ENCODE results near the gene HOXA13. TPM values are rescaled to one million over a fixed set of nuclear protein-coding genes. Genes with fewer than 3 reads are reported as not detected.

The HOXA13 gene
- total and polyA plus RNA-seq, 2 experiments from 2014 or later, result not detected

DNA sequence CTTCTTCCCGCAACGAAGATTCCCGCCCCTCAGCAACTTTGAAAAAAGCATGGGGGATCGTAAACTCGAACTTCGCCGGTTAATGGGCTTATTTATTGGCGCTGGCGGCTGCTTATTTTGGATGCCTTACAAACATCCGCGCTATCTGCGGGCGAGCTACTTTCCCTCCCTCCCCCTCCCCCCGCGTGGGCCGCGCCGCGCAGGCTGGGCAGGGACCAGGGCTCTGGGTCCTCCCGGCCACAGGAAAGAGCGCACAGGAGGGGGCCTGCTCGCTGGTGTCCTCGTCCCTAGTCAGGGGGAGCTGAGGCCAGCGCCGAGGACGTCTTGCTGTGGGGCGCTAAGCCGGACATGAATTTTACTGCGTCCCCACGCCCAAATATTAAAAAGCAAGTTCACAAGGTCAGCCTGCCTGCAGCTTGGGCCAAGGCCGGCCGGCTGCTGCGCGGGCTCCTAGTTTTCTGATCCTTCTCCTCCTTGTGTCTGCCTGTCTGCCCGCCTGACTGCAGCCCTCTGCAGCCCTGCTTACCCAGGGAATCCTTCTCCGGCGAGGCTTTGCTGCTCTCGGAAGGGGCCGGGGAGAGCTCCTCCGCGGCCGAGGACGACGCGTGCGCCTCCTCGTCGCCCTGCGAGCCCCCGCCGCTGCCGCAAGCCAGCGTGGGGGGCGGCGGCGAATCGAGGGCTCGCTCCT is 26.9 kb downstream of the HOXA13 start:
- H3K4me1 Mint-ChIP-seq, result peaks cover 15% of the 10 kb centered on the region; the same call in 2 of the 3 replicates
- H4K20me1 ChIP-seq (replicated peaks; ENCODE audit: insufficient read depth), result peaks cover 46% of the 10 kb centered on the region
- peaks cover 51% of the 10 kb centered on the region for H3F3A ChIP-seq (replicated peaks; ENCODE audit: low read depth)
- no peak overlapping the region for H3K27ac Mint-ChIP-seq
- ATAC-seq (peak; percentile 2; the same call in 2 of the 3 replicates), DNase-seq (ENCODE audit: low spot score) (peak; percentile 48)
- no peak overlapping the region for H3K4me3 Mint-ChIP-seq
- H3K27me3 Mint-ChIP-seq (ENCODE audit: insufficient read depth, low read depth, poor library complexity), result peaks cover 95% of the 10 kb centered on the region
- no peaks in the 10 kb centered on the region for H3K36me3 ChIP-seq (ENCODE audit: insufficient read depth)
- H3K4me1 ChIP-seq (ENCODE audit: insufficient read depth), result peaks cover 29% of the 10 kb centered on the region
- TF ChIP-seq EZH2 (IDR thresholded peaks at IDR 0.05; ENCODE audit: low read depth, unreplicated experiment) (peak; percentile 72), ZNF331 (CRISPR knock-in tag; IDR thresholded peaks at IDR 0.05; ENCODE audit: low read depth) (no peak)
- H3K27me3 ChIP-seq (ENCODE audit: insufficient read depth), result peaks cover 100% of the 10 kb centered on the region
- no peaks in the 10 kb centered on the region; the same call in 2 of the 3 replicates for H3K36me3 Mint-ChIP-seq (ENCODE audit: low read depth)
- H3K27ac ChIP-seq (ENCODE audit: low read depth), result no peak overlapping the region
- H3K79me2 ChIP-seq (replicated peaks; ENCODE audit: insufficient read depth), result no peaks in the 10 kb centered on the region
- peak overlapping the region; percentile 43; the same call in 1 of the 2 replicates for H3K4me3 ChIP-seq
- H3K9me2 ChIP-seq (ENCODE audit: insufficient read depth), result no peaks in the 10 kb centered on the region
- peak overlapping the region; percentile 70; the same call in 1 of the 2 replicates for H3K4me2 ChIP-seq
- peaks cover 11% of the 10 kb centered on the region; the same call in 2 of the 3 replicates for H3K9me3 Mint-ChIP-seq
- H2AFZ ChIP-seq, result no peak overlapping the region

DNA sequence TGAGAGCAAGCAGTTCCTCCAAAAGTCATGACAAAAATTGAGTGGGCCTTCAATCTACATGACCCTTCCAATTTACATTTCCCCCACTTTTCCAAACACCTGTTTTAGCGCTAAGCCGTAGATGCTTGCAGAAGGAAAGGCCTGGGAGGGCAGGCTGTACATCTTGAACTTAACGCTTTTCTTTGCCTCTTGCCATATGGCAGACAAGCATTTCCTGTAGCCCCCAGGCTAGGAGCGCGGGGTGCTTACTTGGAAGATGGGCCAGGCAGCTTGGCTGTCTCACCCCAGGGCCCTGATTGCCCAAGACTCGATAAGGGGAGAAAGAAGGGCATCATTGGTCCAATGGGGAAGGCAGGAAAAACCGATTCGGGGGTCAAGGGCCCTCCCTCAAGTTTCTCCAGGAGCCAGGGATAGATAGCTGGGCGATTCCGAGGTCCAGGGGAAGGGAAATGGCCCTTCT is 27.5 kb downstream of the HOXA13 start:
- DNase-seq (ENCODE audit: low spot score) (no peak), ATAC-seq (no peak)
- no peak overlapping the region for H2AFZ ChIP-seq
- H3K4me2 ChIP-seq, result no peak overlapping the region; the same call in 1 of the 2 replicates
- H3K27me3 ChIP-seq (ENCODE audit: insufficient read depth), result peaks cover 100% of the 10 kb centered on the region
- peaks cover 50% of the 10 kb centered on the region for H3F3A ChIP-seq (replicated peaks; ENCODE audit: low read depth)
- H3K27ac ChIP-seq (ENCODE audit: low read depth), result no peak overlapping the region
- peaks cover 11% of the 10 kb centered on the region; the same call in 2 of the 3 replicates for H3K9me3 Mint-ChIP-seq
- TF ChIP-seq EZH2phosphoT487 (IDR thresholded peaks at IDR 0.05; ENCODE audit: unreplicated experiment) (peak; percentile 58), EZH2 (IDR thresholded peaks at IDR 0.05; ENCODE audit: low read depth, unreplicated experiment) (peak; percentile 70), NANOG (IDR thresholded peaks at IDR 0.05; ENCODE audit: borderline replicate concordance) (no peak)
- no peaks in the 10 kb centered on the region; the same call in 2 of the 3 replicates for H3K36me3 Mint-ChIP-seq (ENCODE audit: low read depth)
- no peaks in the 10 kb centered on the region for H3K79me2 ChIP-seq (replicated peaks; ENCODE audit: insufficient read depth)
- H3K4me3 ChIP-seq, result no peak overlapping the region
- peaks cover 95% of the 10 kb centered on the region for H3K27me3 Mint-ChIP-seq (ENCODE audit: insufficient read depth, low read depth, poor library complexity)
- peaks cover 15% of the 10 kb centered on the region; the same call in 2 of the 3 replicates for H3K4me1 Mint-ChIP-seq
- no peaks in the 10 kb centered on the region for H3K9me2 ChIP-seq (ENCODE audit: insufficient read depth)
- no peak overlapping the region for H3K27ac Mint-ChIP-seq
- H3K4me3 Mint-ChIP-seq, result no peak overlapping the region
- no peaks in the 10 kb centered on the region for H3K36me3 ChIP-seq (ENCODE audit: insufficient read depth)
- peaks cover 29% of the 10 kb centered on the region for H3K4me1 ChIP-seq (ENCODE audit: insufficient read depth)
- H4K20me1 ChIP-seq (replicated peaks; ENCODE audit: insufficient read depth), result peaks cover 47% of the 10 kb centered on the region

DNA sequence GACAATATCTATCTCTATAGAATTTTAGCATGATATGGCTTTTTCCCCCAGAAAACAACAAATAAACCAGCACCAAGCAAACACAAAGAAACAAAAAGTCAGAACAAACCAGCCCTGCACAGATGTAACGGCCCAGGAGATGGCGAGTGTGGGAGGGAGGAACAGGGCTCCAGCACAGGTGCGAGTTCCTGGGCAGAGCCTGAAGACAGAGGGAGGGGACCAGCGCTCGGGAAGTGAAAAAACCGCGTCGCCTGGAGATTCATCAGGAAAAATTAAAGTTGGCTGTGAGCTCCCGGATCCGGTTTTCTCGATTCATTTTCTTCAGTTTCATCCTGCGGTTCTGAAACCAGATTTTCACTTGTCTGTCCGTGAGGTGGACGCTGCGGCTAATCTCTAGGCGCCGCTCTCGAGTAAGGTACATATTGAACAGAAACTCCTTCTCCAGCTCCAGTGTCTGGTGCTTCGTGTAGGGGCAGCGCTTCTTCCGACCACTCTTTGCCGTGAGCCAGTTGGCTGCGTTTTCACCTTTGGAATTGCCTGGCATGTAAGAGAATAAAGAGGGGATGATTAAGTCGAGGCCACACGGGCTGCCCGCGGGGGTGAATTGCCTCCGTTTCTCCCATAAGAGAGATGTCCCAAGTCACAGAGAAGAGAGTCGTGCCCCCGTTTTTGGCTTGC is 28.1 kb downstream of the HOXA13 start:
- no peak overlapping the region for H2AFZ ChIP-seq
- no peaks in the 10 kb centered on the region; the same call in 2 of the 3 replicates for H3K36me3 Mint-ChIP-seq (ENCODE audit: low read depth)
- peaks cover 15% of the 10 kb centered on the region; the same call in 2 of the 3 replicates for H3K4me1 Mint-ChIP-seq
- H3K79me2 ChIP-seq (replicated peaks; ENCODE audit: insufficient read depth), result no peaks in the 10 kb centered on the region
- peak overlapping the region; percentile 8; the same call in 1 of the 3 replicates for H3K4me3 Mint-ChIP-seq
- no peak overlapping the region for H3K4me2 ChIP-seq
- H3K27me3 ChIP-seq (ENCODE audit: insufficient read depth), result peaks cover 100% of the 10 kb centered on the region
- no peak overlapping the region for H3K4me3 ChIP-seq
- H3K27me3 Mint-ChIP-seq (ENCODE audit: insufficient read depth, low read depth, poor library complexity), result peaks cover 95% of the 10 kb centered on the region
- ATAC-seq (no peak), DNase-seq (ENCODE audit: low spot score) (peak; percentile 52)
- H4K20me1 ChIP-seq (replicated peaks; ENCODE audit: insufficient read depth), result peaks cover 50% of the 10 kb centered on the region
- peak; percentile 7 for TF ChIP-seq EZH2phosphoT487 (IDR thresholded peaks at IDR 0.05; ENCODE audit: unreplicated experiment)
- no peak for TF ChIP-seq CREB1 (CRISPR knock-in tag; IDR thresholded peaks at IDR 0.05; ENCODE audit: low read depth)
- peak; percentile 47 for TF ChIP-seq EZH2 (IDR thresholded peaks at IDR 0.05; ENCODE audit: low read depth, unreplicated experiment)
- peaks cover 51% of the 10 kb centered on the region for H3F3A ChIP-seq (replicated peaks; ENCODE audit: low read depth)
- H3K27ac Mint-ChIP-seq, result no peak overlapping the region
- peaks cover 29% of the 10 kb centered on the region for H3K4me1 ChIP-seq (ENCODE audit: insufficient read depth)
- no peaks in the 10 kb centered on the region for H3K36me3 ChIP-seq (ENCODE audit: insufficient read depth)
- peaks cover 14% of the 10 kb centered on the region; the same call in 2 of the 3 replicates for H3K9me3 Mint-ChIP-seq
- H3K9me2 ChIP-seq (ENCODE audit: insufficient read depth), result no peaks in the 10 kb centered on the region
- H3K27ac ChIP-seq (ENCODE audit: low read depth), result no peak overlapping the region

Data from GM23338 (cell line).